Measurements from ENCODE around the gene HYLS1. TPM values are rescaled to one million over a fixed set of nuclear protein-coding genes. Genes with fewer than 3 reads are reported as not detected.

Gene HYLS1, protein sequence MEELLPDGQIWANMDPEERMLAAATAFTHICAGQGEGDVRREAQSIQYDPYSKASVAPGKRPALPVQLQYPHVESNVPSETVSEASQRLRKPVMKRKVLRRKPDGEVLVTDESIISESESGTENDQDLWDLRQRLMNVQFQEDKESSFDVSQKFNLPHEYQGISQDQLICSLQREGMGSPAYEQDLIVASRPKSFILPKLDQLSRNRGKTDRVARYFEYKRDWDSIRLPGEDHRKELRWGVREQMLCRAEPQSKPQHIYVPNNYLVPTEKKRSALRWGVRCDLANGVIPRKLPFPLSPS
- 4.6 and 5.7 TPM in 2 replicates for total RNA-seq (2013; cell fraction: nucleolus; rRNA removed)
- total RNA-seq (2014; rRNA removed) (11.9 and 13.5 TPM in 2 replicates), total RNA-seq (2014; rRNA removed; fragmentation: Illumina TruSeq; extraction: Trizol) (17.6 and 18.6 TPM in 2 replicates), total RNA-seq (2021) (11.7 and 11.9 TPM in 2 replicates), polyA plus RNA-seq (2011; rRNA removed) (14.8 and 21.1 TPM in 2 replicates), polyA plus RNA-seq (2014; fragmentation: Illumina TruSeq; extraction: Trizol) (18.8 and 20.4 TPM in 2 replicates), polyA plus RNA-seq (2014; fragmentation: Nextera tagmentation; extraction: Ambion mirVana) (10 to 100 TPM; 16.7 to 35.1 TPM), polyA plus RNA-seq (2014; rRNA removed) (11.2 and 13.3 TPM in 2 replicates), polyA plus RNA-seq (2016; fragmentation: Nextera tagmentation; extraction: Ambion mirVana) (10 to 100 TPM; 18.7 to 21.7 TPM), polyA minus RNA-seq (2011; rRNA and poly(A)+ RNA removed) (6.6 and 8.9 TPM in 2 replicates), Bru-seq, nascent RNA (percentile 76 among the genes with signal in this experiment), BruChase-seq, experiment 1, labeled RNA remaining after a 6-hour chase (percentile 44 among the genes with signal in this experiment), BruChase-seq, experiment 2, labeled RNA remaining after a 2-hour chase (percentile 57 among the genes with signal in this experiment)
- polyA plus RNA-seq (2011; ENCODE audit: low read depth) = 6.9 TPM
- polyA plus RNA-seq (2011; cell fraction: cytosol; rRNA removed) = 6.6 and 6.7 TPM in 2 replicates
- 7.2 and 7.8 TPM in 2 replicates for polyA plus RNA-seq (2011; cell fraction: nucleus; rRNA removed)
- polyA plus RNA-seq (2012) = 5.9 and 6.6 TPM in 2 replicates
- polyA minus RNA-seq (2011; cell fraction: cytosol; rRNA and poly(A)+ RNA removed) = 3.1 and 3.5 TPM in 2 replicates
- polyA minus RNA-seq (2011; cell fraction: nucleus; rRNA and poly(A)+ RNA removed) = 3.9 and 6.9 TPM in 2 replicates
- long read RNA-seq, experiment 1, transcript HYLS1-202 (3 exons, 2,061 nt) = major isoform, 15 of 23 reads
- long read RNA-seq, experiment 1, partial matches to known transcripts = 1 of 23 reads
- long read RNA-seq, experiment 1, other reads (novel, unspliced or antisense) = 7 of 23 reads
- long read RNA-seq, experiment 2, transcript HYLS1-202 (3 exons, 2,061 nt) = major isoform, 126 of 172 reads
- long read RNA-seq, experiment 2, partial matches to known transcripts = 2 of 172 reads
- long read RNA-seq, experiment 2, other reads (novel, unspliced or antisense) = 44 of 172 reads

- ChIA-PET RAD21 (ENCODE audit: unreplicated experiment) (interaction anchor here (0.9 to 1.8 kb wide), 9 partner anchors 9 to 777 kb away, joined by 3 to 8 read pairs (median 4); partner anchors contain the start of genes CHEK1, EI24 and PUS3), POLR2A (interaction anchor here (0.5 to 3.0 kb wide), 11 partner anchors 9 to 445 kb away, joined by 3 to 20 read pairs (median 3); partner anchors contain the start of genes CHEK1, PUS3 and STT3A), SMC1A (ENCODE audit: uncharacterized antibody, unreplicated experiment) (interaction anchor here (0.7 to 2.0 kb wide), 11 partner anchors 9 to 374 kb away, joined by 3 to 9 read pairs (median 3); partner anchors contain the start of genes CHEK1, FAM118B, PUS3 and RPUSD4), CTCF (interaction anchor here (0.5 to 2.0 kb wide), 18 partner anchors 9 to 435 kb away, joined by 3 to 10 read pairs (median 4); partner anchors contain the start of genes CHEK1, PATE1 and PUS3)
- Histone ChIP-seq H3K4me2 (ENCODE audit: control insufficient read depth, insufficient read depth) (peak within 1 kb of the TSS; percentile 72), H3K27me3 (replicated peaks in 1 of 2; ENCODE audit: control insufficient read depth in 2 of 2, insufficient read depth in 2 of 2, low read length in 1 of 2) (no peaks in the 10 kb centered on the region), H3K79me2 (ENCODE audit: control insufficient read depth, insufficient read depth, low read length) (peaks cover 29% of the 10 kb centered on the region), H3K9me3 (replicated peaks; ENCODE audit: control insufficient read depth, insufficient read depth, low read length) (no peaks in the 10 kb centered on the region), H3K27ac (ENCODE audit: control insufficient read depth, insufficient read depth) (peak within 1 kb of the TSS; percentile 90), H2AFZ (ENCODE audit: control insufficient read depth, low read depth, low read length) (peak within 1 kb of the TSS; percentile 94), H4K20me1 (ENCODE audit: control insufficient read depth, insufficient read depth) (no peaks in the 10 kb centered on the region), H3K4me3 (peak within 1 kb of the TSS; percentile 81), H3K36me3 (ENCODE audit: control insufficient read depth in 2 of 2, insufficient read depth in 2 of 2, low read length in 1 of 2) (no peaks in the 10 kb centered on the region), H3K4me1 (ENCODE audit: control insufficient read depth, insufficient read depth, low read length) (no peaks in the 10 kb centered on the region), H3K9ac (ENCODE audit: control insufficient read depth, insufficient read depth, low read length) (peak within 1 kb of the TSS; percentile 85)
- in situ Hi-C loops (cut with MboI) (loop anchor here (25.0 kb wide), 1 partner anchor 925 kb away; the partner anchor contains the start of gene CCDC15), intact Hi-C loops (cut with micrococcal nuclease; ENCODE audit: unreplicated experiment) (loop anchor here (5.0 kb wide), 1 partner anchor 295 kb away; the partner anchor contains the start of gene STT3A)
- FAIRE-seq (peak; percentile 92), ATAC-seq (peak; percentile 92), DNase-seq (ENCODE audit: low read depth, low spot score) (peak; percentile 86)
- no TSS peak for BruUV-seq (replicated peaks)
- under 1% methylated on average over 88 of the region's 91 CpGs for WGBS (ENCODE audit: insufficient coverage, insufficient replicate concordance, low lambda C conversion rate, missing lambda C conversion rate)
- TF ChIP-seq SIX5 (IDR thresholded peaks at IDR 0.05; ENCODE audit: low read depth, low read length, severe bottlenecking) (no peak), NKRF (conservative IDR thresholded peaks at IDR 0.05) (peak; percentile 90), RB1 (IDR thresholded peaks at IDR 0.05; ENCODE audit: borderline replicate concordance) (peak; percentile 81; the same call in 1 of the 2 replicates), MTA2 (IDR thresholded peaks at IDR 0.05; ENCODE audit: low read depth) (peak; percentile 42), RELA (IDR thresholded peaks at IDR 0.05; ENCODE audit: borderline replicate concordance, partially characterized antibody) (peak; percentile 20), SKIL (IDR thresholded peaks at IDR 0.05; ENCODE audit: low read depth, poor library complexity, severe bottlenecking) (peak; percentile 63)
Observed at GRCh38 chr11:125887373-125888324, at the start of gene HYLS1. TSS of gene HYLS1 (plus strand) at chr11:125887668. CDS start at chr11:125899369, 11,701 bp downstream.
